Endothelial cell of umbilical vein (primary cell): ENCODE results near the gene OR52E5. TPM values are rescaled to one million over a fixed set of nuclear protein-coding genes. Genes with fewer than 3 reads are reported as not detected.

Experiments
- BruUV-seq: library from RNA; stranded (reverse); fragments of 400-500 nt; replicated peaks from 2 replicates; lab custom pipeline; 2021; lab: Mats Ljungman, UMichigan
- CTCF ChIA-PET: fragments of 300-600, 350-600 bp; sonication (Branson Sonifier 250); formaldehyde crosslinking; loops from one replicate; lab custom pipeline; 2021; ENCODE audit warnings: antibody characterized with exemption, inconsistent platforms; lab: Charles Lee
- POLR2A ChIA-PET: fragments of 300-600, 350-600 bp; sonication (Branson Sonifier 250); formaldehyde crosslinking; loops from one replicate; lab custom pipeline; 2021; ENCODE audit warnings: antibody characterized with exemption, inconsistent platforms; lab: Charles Lee
- DNase-seq: peaks from one replicate; pipeline ENCODE4 v3.0.0-alpha.2; 2011; ENCODE audit warnings: low read depth, low spot score
- FAIRE-seq: peaks from 2 replicates; lab custom pipeline; 2011; peaks lifted over from hg19 to GRCh38; lab: Jason Lieb, UNC
- H2AFZ ChIP-seq: 2 replicates; pipeline ENCODE4 v1.6.0; 2012; ENCODE audit warnings: low read depth, low read length, control low read depth, inconsistent platforms
- H3K27ac ChIP-seq: 2 replicates; pipeline ENCODE4 v1.5.1; 2011; ENCODE audit warnings: low read depth, mild to moderate bottlenecking, control low read depth, low read length, moderate library complexity; ENCODE audit not compliant: insufficient read depth
- H3K27me3 ChIP-seq, 2 experiments: 2 replicates each; pipeline versions ENCODE4 v1.6.0 to v1.6.1; 2011; ENCODE audit warnings: low read length in 2 of 2, mixed read lengths in 1 of 2; ENCODE audit not compliant: control insufficient read depth in 2 of 2, insufficient read depth in 2 of 2
- H3K36me3 ChIP-seq, 2 experiments: 2 replicates in 1 of 2; 3 replicates in 1 of 2; pipeline ENCODE4 v1.5.1; 2011; ENCODE audit warnings: low read length in 2 of 2, mild to moderate bottlenecking in 1 of 2, moderate library complexity in 1 of 2; ENCODE audit not compliant: control insufficient read depth in 2 of 2, insufficient read depth in 2 of 2; ENCODE audit errors: extremely low read depth in 1 of 2
- H3K4me1 ChIP-seq: 3 replicates; pipeline ENCODE4 v1.5.1; 2011; ENCODE audit warnings: mild to moderate bottlenecking, low read length; ENCODE audit not compliant: control insufficient read depth, insufficient read depth; ENCODE audit errors: extremely low read depth
- H3K4me2 ChIP-seq: 2 replicates; pipeline ENCODE4 v1.6.1; 2011; ENCODE audit warnings: low read length, control low read depth, mixed read lengths; ENCODE audit not compliant: insufficient read depth
- H3K4me3 ChIP-seq, 3 experiments: fragments of 200-600 bp in 1 of 3; sonication (generic), shearing (Covaris generic) in 1 of 3; replicated peaks in 1 of 3; 2 replicates each; pipeline ENCODE4 v1.5.1; 2011 to 2016; ENCODE audit warnings: control low read depth in 3 of 3, low read length in 3 of 3, mild to moderate bottlenecking in 2 of 3, inconsistent platforms in 1 of 3, low read depth in 1 of 3, moderate library complexity in 1 of 3; ENCODE audit not compliant: insufficient read depth in 1 of 3
- H3K79me2 ChIP-seq: 2 replicates; pipeline ENCODE4 v1.6.0; 2012; ENCODE audit warnings: low read length, inconsistent platforms; ENCODE audit not compliant: control insufficient read depth, insufficient read depth
- H3K9ac ChIP-seq: replicated peaks from 2 replicates; pipeline ENCODE3; 2011; ENCODE audit warnings: low read length, control low read depth; ENCODE audit not compliant: insufficient read depth; ENCODE audit errors: extremely low read depth
- H3K9me1 ChIP-seq: replicated peaks from 3 replicates; pipeline ENCODE4 v1.6.0; 2011; ENCODE audit warnings: mild to moderate bottlenecking, low read length; ENCODE audit not compliant: control insufficient read depth, insufficient read depth; ENCODE audit errors: extremely low read depth
- H3K9me3 ChIP-seq: replicated peaks from 2 replicates; pipeline ENCODE4 v1.5.1; 2012; ENCODE audit warnings: low read length, inconsistent platforms; ENCODE audit not compliant: control insufficient read depth, insufficient read depth
- H4K20me1 ChIP-seq: replicated peaks from 2 replicates; pipeline ENCODE3; 2011; ENCODE audit warnings: mild to moderate bottlenecking, low read length; ENCODE audit not compliant: control insufficient read depth, insufficient read depth; ENCODE audit errors: extremely low read depth
- CTCF ChIP-seq, 2 donors: IDR thresholded peaks; 1 replicate in 1 of 2; 2 replicates in 1 of 2; pipeline ENCODE4 v1.5.1; 2011; ENCODE audit warnings: low read length in 2 of 2, mild to moderate bottlenecking in 2 of 2, moderate library complexity in 2 of 2, control low read depth in 1 of 2, inconsistent platforms in 1 of 2, low read depth in 1 of 2; ENCODE audit not compliant: insufficient read depth in 1 of 2; ENCODE audit errors: extremely low read depth in 1 of 2
- EZH2 ChIP-seq: IDR thresholded peaks from 2 replicates; pipeline ENCODE4 v1.6.1; 2012; ENCODE audit warnings: borderline replicate concordance, low read depth, mild to moderate bottlenecking, moderate library complexity, low read length, inconsistent platforms; ENCODE audit not compliant: severe bottlenecking
- FOS ChIP-seq: IDR thresholded peaks from 2 replicates; pipeline ENCODE4 v1.6.1; 2011; ENCODE audit warnings: mild to moderate bottlenecking, low read length, moderate library complexity, borderline replicate concordance; ENCODE audit not compliant: insufficient read depth
- GATA2 ChIP-seq: IDR thresholded peaks from 2 replicates; pipeline ENCODE4 v1.7.0; 2011; ENCODE audit warnings: low read depth, mild to moderate bottlenecking, moderate library complexity, mixed read lengths, low read length; ENCODE audit not compliant: insufficient read length, insufficient read depth
- JUN ChIP-seq: IDR thresholded peaks from 2 replicates; pipeline ENCODE4 v1.6.1; 2011; ENCODE audit warnings: borderline replicate concordance, low read depth; ENCODE audit not compliant: insufficient read length, insufficient read depth
- MAX ChIP-seq: IDR thresholded peaks from 2 replicates; pipeline ENCODE4 v1.6.1; 2011; ENCODE audit not compliant: insufficient read depth, insufficient read length
- MYC ChIP-seq: IDR thresholded peaks from one replicate; pipeline ENCODE4 v1.6.1; 2011; ENCODE audit warnings: mild to moderate bottlenecking, low read depth, low read length
- POLR2A ChIP-seq: IDR thresholded peaks from 2 replicates; pipeline ENCODE4 v1.6.1; 2012; ENCODE audit warnings: low read depth, mild to moderate bottlenecking, control low read depth, low read length
- POLR2AphosphoS5 ChIP-seq: IDR thresholded peaks from 2 replicates; pipeline ENCODE4 v1.6.1; 2012; ENCODE audit warnings: low read depth, mild to moderate bottlenecking, control low read depth, low read length, moderate library complexity; ENCODE audit not compliant: insufficient read depth
- dilution Hi-C: fragments of 300-500 bp; cut with MboI; formaldehyde crosslinking; loops from one replicate; pipeline ENCODE4 v1.15.0; 2019; ENCODE audit warnings: low sequenced_read_pairs; ENCODE audit not compliant: extremely low pct_ligation_motif_present
- intact Hi-C: fragments of 100-400 bp; cut with micrococcal nuclease; formaldehyde crosslinking; loops from one replicate; pipeline ENCODE4 v1.10.0; 2022
- polyA plus RNA-seq, 4 experiments: library from polyadenylated mRNA; depleted of rRNA in 3 of 4; stranded (reverse) in 3 of 4; unstranded in 1 of 4; fragments of >200 nt; gene quantifications; 2 replicates each; pipeline versions ENCODE4 v1.2.1 to v1.2.3, GENCODE V29; 2011 to 2012; ENCODE audit warnings: missing spikeins in 1 of 4
- total RNA-seq: library from RNA; stranded (reverse); gene quantifications from 2 replicates; pipeline ENCODE4 v1.2.3, GENCODE V29; 2021

Gene OR52E5
- total and polyA plus RNA-seq, 2 donors (not counting 3 experiments of a cell fraction or from before 2014, with no cell fraction given): not detected

GRCh38 chr11:5899534-5899933 is 6.5 kb downstream of the OR52E5 start:
- CTCF ChIA-PET: no interaction called here
- Histone ChIP-seq H3K4me2 (no peak overlapping the region), H3K4me3 (no peak overlapping the region), H3K27ac (no peak overlapping the region), H3K9ac (no peak overlapping the region), H4K20me1 (no peaks in the 10 kb centered on the region), H2AFZ (no peak overlapping the region), H3K4me1 (no peaks in the 10 kb centered on the region), H3K27me3 (no peaks in the 10 kb centered on the region), H3K36me3 (no peaks in the 10 kb centered on the region), H3K9me3 (no peaks in the 10 kb centered on the region), H3K79me2 (no peaks in the 10 kb centered on the region), H3K9me1 (no peaks in the 10 kb centered on the region)
- POLR2A ChIA-PET: no interaction called here
- TF ChIP-seq GATA2 (no peak), JUN (no peak), CTCF (IDR thresholded peaks at IDR 0.05; ENCODE audit: extremely low read depth in 1 of 2, insufficient read depth in 1 of 2, low read depth in 1 of 2, low read length in 2 of 2) (no peak), FOS (no peak), POLR2A (no peak), MAX (no peak), POLR2AphosphoS5 (no peak), EZH2 (no peak), MYC (no peak)
- DNase-seq (no peak), FAIRE-seq (no peak)
- no TSS peak for BruUV-seq
- dilution Hi-C loops (no loop called here), intact Hi-C loops (no loop called here)
